ENCODE measurements around the gene DDX4. TPM values are rescaled to one million over a fixed set of nuclear protein-coding genes. Genes with fewer than 3 reads are reported as not detected.
A peak's percentile ranks its signal among the peaks of the same experiment; 100 is the strongest.

DDX4 gene
- total and polyA plus RNA-seq, 8 donors, result 0.02 to 0.56 (median 0.11) TPM; not detected in 2

GRCh38 chr5:55821731-55822512, 84.1 kb downstream of the DDX4 start:
- no peaks in the 10 kb centered on the region for H3K4me1 ChIP-seq
- peak; percentile 21 to 75 (median 49) for DNase-seq
- H3K27ac ChIP-seq, result no peak overlapping the region
- peak; percentile 83 to 96 (median 90) for ATAC-seq
- 6 to 9% methylated on average over 45 of the region's 45 CpGs for WGBS, 2 donors
- no peaks in the 10 kb centered on the region for H3K27me3 ChIP-seq
- peak overlapping the region; percentile 4 to 47 (median 28) for H3K4me3 ChIP-seq
- no peak for TF ChIP-seq CTCF (IDR thresholded peaks at IDR 0.05)
- no peaks in the 10 kb centered on the region for H3K36me3 ChIP-seq
- H3K9me3 ChIP-seq, result no peaks in the 10 kb centered on the region
- FAIRE-seq, result no peak
- intact Hi-C loops (cut with DNase I), result no loop called here

GRCh38 chr5:55823151-55823796, 85.4 kb downstream of the DDX4 start:
- DNase-seq (no peak), FAIRE-seq (no peak), ATAC-seq (peak in 1 of 4 donors; percentile 48)
- 52 to 58% methylated on average over 1 of the region's 1 CpG for WGBS, 2 donors
- no peak overlapping the region for H3K27ac ChIP-seq
- H3K36me3 ChIP-seq, result no peaks in the 10 kb centered on the region
- H3K9me3 ChIP-seq, result no peaks in the 10 kb centered on the region
- no peaks in the 10 kb centered on the region for H3K4me1 ChIP-seq
- TF ChIP-seq CTCF (IDR thresholded peaks at IDR 0.05), result no peak
- intact Hi-C loops (cut with DNase I), result no loop called here
- no peaks in the 10 kb centered on the region for H3K27me3 ChIP-seq
- H3K4me3 ChIP-seq, result no peak overlapping the region

- no peak for FAIRE-seq
- DNase-seq, result no peak
- no peaks in the 10 kb centered on the region for H3K9me3 ChIP-seq
- no peak for TF ChIP-seq CTCF (IDR thresholded peaks at IDR 0.05)
- H3K27ac ChIP-seq, result no peak overlapping the region
- no peak overlapping the region for H3K4me3 ChIP-seq
- 90 to 92% methylated on average over 3 of the region's 3 CpGs for WGBS, 2 donors
- no peaks in the 10 kb centered on the region for H3K27me3 ChIP-seq
- no peaks in the 10 kb centered on the region for H3K36me3 ChIP-seq
- intact Hi-C loops (cut with DNase I), result no loop called here
- ATAC-seq, result no peak
- no peaks in the 10 kb centered on the region for H3K4me1 ChIP-seq
These were observed 92.1 kb downstream of the DDX4 start for GRCh38 chr5:55829956-55830355.

GRCh38 chr5:55832446-55832845, 94.6 kb downstream of the DDX4 start:
- Histone ChIP-seq H3K27ac (no peak overlapping the region), H3K9me3 (no peaks in the 10 kb centered on the region), H3K27me3 (no peaks in the 10 kb centered on the region), H3K4me3 (no peak overlapping the region), H3K4me1 (no peaks in the 10 kb centered on the region), H3K36me3 (no peaks in the 10 kb centered on the region)
- no peak for TF ChIP-seq CTCF (IDR thresholded peaks at IDR 0.05)
- intact Hi-C loops (cut with DNase I), result no loop called here
- DNase-seq, result no peak
- no peak for ATAC-seq
- 93 to 96% methylated on average over 17 of the region's 17 CpGs for WGBS, 2 donors
- no peak for FAIRE-seq

GRCh38 chr5:55836191-55836590, 98.3 kb downstream of the DDX4 start:
- Histone ChIP-seq H3K36me3 (no peaks in the 10 kb centered on the region), H3K4me1 (no peaks in the 10 kb centered on the region), H3K4me3 (no peak overlapping the region), H3K27ac (no peak overlapping the region), H3K9me3 (no peaks in the 10 kb centered on the region), H3K27me3 (no peaks in the 10 kb centered on the region)
- DNase-seq (no peak), ATAC-seq (no peak), FAIRE-seq (no peak)
- 93% methylated on average over 1 of the region's 1 CpG for WGBS, 2 donors
- TF ChIP-seq CTCF (IDR thresholded peaks at IDR 0.05), result no peak
- intact Hi-C loops (cut with DNase I), result no loop called here
